Measurements from ENCODE around the gene RNF223. TPM values are rescaled to one million over a fixed set of nuclear protein-coding genes. Genes with fewer than 3 reads are reported as not detected.
"Not testable (repeated sequence)": the region's sequence is repeated elsewhere in the genome, so short reads cannot be mapped to it uniquely, and the experiment has no call there.

RNF223 gene
- total RNA-seq, 4 donors from 2014 or later, result not detected

GRCh38 chr1:1031659-1032235 is 42.4 kb downstream of the RNF223 start:
- no peak for DNase-seq (ENCODE audit: extremely low spot score)
- intact Hi-C loops (cut with DNase I), result loop anchor here (5.0 kb wide), 1 partner anchor 261 kb away; no protein-coding TSS in a partner anchor
- WGBS, result 86% methylated on average over 10 of the region's 11 CpGs

GRCh38 chr1:1030867-1031658 is 43.0 kb downstream of the RNF223 start:
- H3K4me3 ChIP-seq; H3K9me3 ChIP-seq; H3K27ac ChIP-seq (replicated peaks in 1 of 4); DNase-seq (ENCODE audit: extremely low spot score): not testable (repeated sequence)
- Histone ChIP-seq H3K4me1 (peaks cover 20 to 44% (median 31%) of the 10 kb centered on the region in 4 donors), H3K36me3 (peaks cover 0 to 15% (median 0%) of the 10 kb centered on the region in 4 donors), H3K27me3 (peaks cover 10 to 46% (median 13%) of the 10 kb centered on the region in 4 donors)
- 89% methylated on average over 4 of the region's 7 CpGs for WGBS
- intact Hi-C loops (cut with DNase I), result loop anchor here (5.0 kb wide), 1 partner anchor 261 kb away; no protein-coding TSS in a partner anchor

More at GRCh38 chr1:1031659-1032235, 42.4 kb downstream of the RNF223 start:
- TF ChIP-seq POLR2A (IDR thresholded peaks at IDR 0.05; ENCODE audit: low read depth) (no peak), EP300 (IDR thresholded peaks at IDR 0.05) (no peak), CTCF (IDR thresholded peaks at IDR 0.05) (no peak), POLR2AphosphoS5 (IDR thresholded peaks at IDR 0.05) (no peak)
- Histone ChIP-seq H3K4me1 (peaks cover 19 to 38% (median 26%) of the 10 kb centered on the region in 4 donors), H3K36me3 (peaks cover 0 to 15% (median 0%) of the 10 kb centered on the region in 4 donors), H3K9me3 (no peaks in the 10 kb centered on the region), H3K4me3 (no peak overlapping the region), H3K27ac (replicated peaks in 1 of 4) (no peak overlapping the region), H3K27me3 (peaks cover 10 to 46% (median 13%) of the 10 kb centered on the region in 4 donors)

GRCh38 chr1:1027791-1028190 is 46.3 kb downstream of the RNF223 start:
- Histone ChIP-seq H3K36me3 (peaks cover 0 to 8% (median 0%) of the 10 kb centered on the region in 4 donors), H3K4me1 (peaks cover 21 to 55% (median 38%) of the 10 kb centered on the region in 4 donors), H3K4me3 (no peak overlapping the region), H3K27me3 (peaks cover 0 to 15% (median 3%) of the 10 kb centered on the region in 4 donors), H3K27ac (replicated peaks in 1 of 4) (no peak overlapping the region), H3K9me3 (no peaks in the 10 kb centered on the region)
- 82% methylated on average over 5 of the region's 17 CpGs for WGBS
- intact Hi-C loops (cut with DNase I), result no loop called here
- TF ChIP-seq POLR2AphosphoS5 (IDR thresholded peaks at IDR 0.05) (no peak), CTCF (IDR thresholded peaks at IDR 0.05) (no peak)
- no peak for DNase-seq (ENCODE audit: extremely low spot score)

GRCh38 chr1:1026599-1027413 is 47.3 kb downstream of the RNF223 start:
- 64% methylated on average over 3 of the region's 21 CpGs for WGBS
- TF ChIP-seq POLR2AphosphoS5 (IDR thresholded peaks at IDR 0.05) (no peak), CTCF (IDR thresholded peaks at IDR 0.05) (no peak), POLR2A (IDR thresholded peaks at IDR 0.05; ENCODE audit: low read depth) (no peak), EP300 (IDR thresholded peaks at IDR 0.05) (no peak)
- DNase-seq (ENCODE audit: extremely low spot score), result no peak
- H3K27me3 ChIP-seq, result peaks cover 0 to 5% (median 0%) of the 10 kb centered on the region in 4 donors
- H3K36me3 ChIP-seq, result peaks cover 0 to 8% (median 0%) of the 10 kb centered on the region in 4 donors
- H3K4me3 ChIP-seq, result no peak overlapping the region
- intact Hi-C loops (cut with DNase I), result no loop called here
- no peak overlapping the region for H3K27ac ChIP-seq (replicated peaks in 1 of 4)
- H3K9me3 ChIP-seq, result no peaks in the 10 kb centered on the region
- peaks cover 17 to 56% (median 35%) of the 10 kb centered on the region in 4 donors for H3K4me1 ChIP-seq

Measured in esophagus muscularis mucosa (tissue), 4 donors.